Activated naive CD8-positive, alpha-beta T cell treated with anti-CD3 and anti-CD28 coated beads, Interleukin-2, amount 50 U/mL, for 24 hours (primary cell): ENCODE measurements around the gene ALX1.

Experiments
- ATAC-seq: fragments of 150-1000 bp; cut with Tn5 transposase; one replicate; pipeline ENCODE4 v1.10.0; 2021
- DNase-seq: peaks from one replicate; pipeline ENCODE4 v3.0.0; 2021
- H3K27ac Mint-ChIP-seq: one replicate; pipeline ENCODE4 v1.8.0; 2021; ENCODE audit warnings: mild to moderate bottlenecking, mixed read lengths
- H3K27me3 Mint-ChIP-seq: one replicate; pipeline ENCODE4 v1.8.0; 2021; ENCODE audit warnings: mixed read lengths
- H3K36me3 Mint-ChIP-seq: one replicate; pipeline ENCODE4 v1.8.0; 2021; ENCODE audit warnings: low read depth, mixed read lengths
- H3K4me1 Mint-ChIP-seq: one replicate; pipeline ENCODE4 v1.8.0; 2021; ENCODE audit warnings: mixed read lengths
- H3K4me3 Mint-ChIP-seq: one replicate; pipeline ENCODE4 v1.8.0; 2021; ENCODE audit warnings: mild to moderate bottlenecking, moderate library complexity, mixed read lengths
- H3K9me3 Mint-ChIP-seq: one replicate; pipeline ENCODE4 v1.8.0; 2021; ENCODE audit warnings: mixed read lengths

Gene ALX1

DNA sequence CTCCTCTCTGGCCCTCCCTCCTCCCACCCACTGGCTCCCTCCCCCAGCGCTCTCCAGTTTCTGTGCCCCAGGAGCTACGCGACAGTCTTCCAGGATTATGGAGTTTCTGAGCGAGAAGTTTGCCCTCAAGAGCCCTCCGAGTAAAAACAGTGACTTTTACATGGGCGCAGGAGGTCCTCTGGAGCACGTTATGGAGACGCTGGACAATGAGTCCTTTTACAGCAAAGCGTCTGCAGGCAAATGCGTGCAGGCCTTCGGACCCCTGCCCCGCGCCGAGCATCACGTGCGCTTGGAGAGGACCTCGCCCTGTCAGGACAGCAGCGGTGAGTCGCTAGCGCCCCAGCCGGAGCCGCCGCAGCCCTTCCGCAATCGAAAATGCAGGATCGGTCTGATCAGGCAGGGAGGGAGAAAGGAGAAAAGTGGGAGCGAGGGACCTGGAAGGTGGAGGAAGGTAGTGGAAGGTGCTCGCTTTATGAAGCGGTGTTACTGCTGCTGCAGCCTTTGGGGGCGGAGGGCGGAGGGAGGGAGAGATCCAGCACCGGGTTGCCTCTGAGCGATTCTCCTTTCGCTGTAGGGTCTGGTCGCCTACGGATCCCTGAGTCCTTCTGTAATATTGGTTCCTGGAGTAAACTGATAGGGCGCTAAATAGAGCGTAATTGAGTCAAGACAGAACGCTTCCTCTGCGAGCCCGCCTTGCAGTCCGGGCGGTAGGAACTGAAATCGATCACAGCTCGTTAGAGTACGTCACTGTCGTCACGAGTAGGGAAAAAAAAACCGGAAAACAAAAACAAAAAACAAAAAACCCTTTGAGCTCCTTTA is at the start of gene ALX1:
Gene ALX1 (plus strand): TSS at position 56 of the 819 bp plus-strand sequence. CDS start 42 bp downstream, at position 98.
- DNase-seq: no peak
- peaks cover 3% of the 10 kb centered on the region for H3K9me3 Mint-ChIP-seq
- ATAC-seq: no peak
- H3K4me3 Mint-ChIP-seq: peak within 1 kb of the TSS; percentile 57
- H3K4me1 Mint-ChIP-seq: peaks cover 6% of the 10 kb centered on the region
- no peak within 1 kb of the TSS for H3K27ac Mint-ChIP-seq
- peaks cover 61% of the 10 kb centered on the region for H3K27me3 Mint-ChIP-seq
- H3K36me3 Mint-ChIP-seq: no peaks in the 10 kb centered on the region

DNA sequence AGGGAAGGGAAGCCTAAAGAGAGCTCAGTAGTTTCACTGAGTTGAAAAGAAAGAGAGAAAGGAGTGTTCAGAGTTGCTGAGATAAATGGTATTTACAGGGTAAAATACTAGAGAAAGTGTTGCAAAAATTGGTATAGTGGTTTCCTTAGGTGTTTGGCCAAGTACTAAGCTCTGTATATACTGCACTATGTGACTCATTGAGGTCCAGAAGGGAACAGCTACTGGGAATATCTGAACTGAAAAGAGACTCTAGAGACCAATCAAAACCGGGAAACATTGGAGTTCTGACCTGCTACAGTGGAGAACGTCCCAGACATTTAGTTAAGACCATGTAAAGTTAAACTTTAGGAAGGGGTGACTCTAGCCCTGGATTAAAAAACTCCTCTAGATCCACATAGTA is 42.7 kb upstream of the ALX1 start:
- H3K27me3 Mint-ChIP-seq: no peaks in the 10 kb centered on the region
- no peak overlapping the region for H3K27ac Mint-ChIP-seq
- DNase-seq (no peak), ATAC-seq (no peak)
- H3K4me3 Mint-ChIP-seq: no peak overlapping the region
- no peaks in the 10 kb centered on the region for H3K36me3 Mint-ChIP-seq
- H3K9me3 Mint-ChIP-seq: no peaks in the 10 kb centered on the region
- H3K4me1 Mint-ChIP-seq: no peaks in the 10 kb centered on the region

DNA sequence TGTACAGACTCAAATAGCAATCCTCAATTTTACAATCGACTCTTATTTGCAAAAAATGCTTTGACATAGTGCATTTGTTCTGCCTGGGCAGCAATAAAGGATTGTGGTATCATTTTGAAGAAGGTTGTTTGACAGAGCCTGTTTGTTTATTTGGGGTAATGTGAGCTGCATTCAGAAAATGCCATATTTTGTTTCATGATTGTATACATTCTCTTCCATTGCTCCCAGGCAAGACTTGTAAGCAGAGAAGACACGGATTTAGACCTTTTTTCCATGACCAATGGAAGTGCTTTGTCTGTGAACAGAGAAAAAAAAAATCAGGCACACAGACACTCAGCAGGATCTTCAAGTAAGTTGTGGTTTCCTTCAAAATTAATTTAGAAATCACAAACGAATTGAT is 35.5 kb upstream of the ALX1 start:
- no peak overlapping the region for H3K4me3 Mint-ChIP-seq
- ATAC-seq (no peak), DNase-seq (no peak)
- no peaks in the 10 kb centered on the region for H3K36me3 Mint-ChIP-seq
- H3K9me3 Mint-ChIP-seq: no peaks in the 10 kb centered on the region
- no peaks in the 10 kb centered on the region for H3K27me3 Mint-ChIP-seq
- no peaks in the 10 kb centered on the region for H3K4me1 Mint-ChIP-seq
- H3K27ac Mint-ChIP-seq: no peak overlapping the region

DNA sequence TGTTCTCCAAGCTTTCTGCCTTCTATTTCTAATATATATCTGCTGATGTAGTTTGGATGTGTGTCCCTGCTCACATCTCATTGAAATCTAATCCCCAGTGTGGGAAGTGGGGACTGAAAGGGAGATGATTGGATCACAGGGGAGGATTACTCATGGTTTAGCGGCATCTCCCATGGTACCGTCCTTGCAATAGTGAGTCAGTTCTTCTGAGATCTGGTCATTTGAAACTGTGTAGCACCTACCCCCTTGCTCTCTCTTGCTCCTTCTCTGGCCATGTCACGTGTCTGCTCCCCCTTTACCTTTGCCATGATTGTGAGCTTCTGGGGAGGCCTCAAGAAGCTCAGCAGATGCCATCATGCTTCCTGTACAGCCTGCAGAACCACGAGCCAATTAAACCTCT is 26.2 kb upstream of the ALX1 start:
- Mint-ChIP-seq H3K9me3 (no peaks in the 10 kb centered on the region), H3K36me3 (no peaks in the 10 kb centered on the region), H3K27ac (no peak overlapping the region), H3K4me3 (no peak overlapping the region), H3K4me1 (no peaks in the 10 kb centered on the region), H3K27me3 (no peaks in the 10 kb centered on the region)
- DNase-seq (no peak), ATAC-seq (no peak)

DNA sequence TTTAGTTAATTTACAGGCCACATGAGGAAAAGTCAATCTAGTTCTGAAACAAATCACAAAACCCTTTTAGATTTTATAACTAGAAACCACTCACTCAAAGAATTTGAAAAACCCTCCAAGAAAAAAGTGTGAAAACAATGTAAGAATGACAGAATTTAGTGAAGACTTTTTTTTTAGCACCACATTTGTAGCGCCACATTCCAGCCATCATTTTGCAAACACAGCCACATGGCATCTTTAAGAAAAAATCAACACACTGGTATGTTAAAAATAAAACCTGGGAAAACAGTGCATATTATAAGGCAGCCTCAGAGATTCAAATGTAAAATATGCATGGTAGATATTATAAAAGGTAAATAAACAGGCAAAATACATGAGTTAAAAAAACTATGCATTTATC is 22.3 kb upstream of the ALX1 start:
- no peaks in the 10 kb centered on the region for H3K9me3 Mint-ChIP-seq
- H3K36me3 Mint-ChIP-seq: no peaks in the 10 kb centered on the region
- H3K4me1 Mint-ChIP-seq: no peaks in the 10 kb centered on the region
- H3K27ac Mint-ChIP-seq: no peak overlapping the region
- ATAC-seq: no peak
- no peak for DNase-seq
- no peaks in the 10 kb centered on the region for H3K27me3 Mint-ChIP-seq
- no peak overlapping the region for H3K4me3 Mint-ChIP-seq

DNA sequence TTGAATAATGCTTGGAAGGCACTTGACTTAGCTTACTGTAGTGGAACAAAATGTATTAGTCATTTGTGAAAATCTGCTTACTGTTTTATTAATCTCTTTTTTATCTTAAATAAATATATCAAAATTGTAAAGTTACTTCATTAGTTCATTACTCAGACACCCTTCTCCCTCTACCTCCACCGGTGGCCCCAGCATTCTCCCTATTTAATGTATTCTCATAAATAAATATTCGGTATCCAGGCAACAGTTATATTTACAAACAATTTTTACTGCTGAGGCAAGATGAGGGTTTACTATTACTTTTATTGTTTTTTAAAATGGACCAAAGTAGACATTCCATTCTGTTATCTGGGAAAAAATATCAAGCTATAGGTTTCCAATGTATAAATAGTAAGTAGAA is 19.6 kb upstream of the ALX1 start:
- Mint-ChIP-seq H3K4me1 (no peaks in the 10 kb centered on the region), H3K27ac (no peak overlapping the region), H3K27me3 (no peaks in the 10 kb centered on the region), H3K4me3 (no peak overlapping the region), H3K9me3 (no peaks in the 10 kb centered on the region), H3K36me3 (no peaks in the 10 kb centered on the region)
- DNase-seq: no peak
- ATAC-seq: no peak

DNA sequence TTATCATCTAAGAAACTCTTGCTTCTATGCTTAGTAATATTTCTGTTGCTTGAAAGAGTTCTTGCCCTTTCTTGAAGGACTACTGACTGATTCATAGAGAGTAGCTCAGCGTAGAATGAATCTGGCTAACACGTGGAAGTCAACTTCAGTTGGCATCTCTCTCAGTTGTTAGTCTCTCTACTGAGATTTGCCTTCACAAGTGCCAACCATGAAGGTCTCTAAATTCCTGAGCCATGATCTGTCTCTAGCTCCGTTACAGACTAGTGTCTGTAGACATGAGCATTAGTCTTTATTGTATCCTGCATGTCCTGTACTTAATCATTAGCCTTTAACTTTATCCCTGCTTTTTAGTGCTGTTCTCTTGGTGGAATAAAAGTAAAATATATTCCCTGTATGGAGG is 19.1 kb upstream of the ALX1 start:
- Mint-ChIP-seq H3K4me3 (no peak overlapping the region), H3K27me3 (no peaks in the 10 kb centered on the region), H3K4me1 (no peaks in the 10 kb centered on the region), H3K9me3 (no peaks in the 10 kb centered on the region), H3K36me3 (no peaks in the 10 kb centered on the region), H3K27ac (no peak overlapping the region)
- DNase-seq: no peak
- ATAC-seq: no peak

DNA sequence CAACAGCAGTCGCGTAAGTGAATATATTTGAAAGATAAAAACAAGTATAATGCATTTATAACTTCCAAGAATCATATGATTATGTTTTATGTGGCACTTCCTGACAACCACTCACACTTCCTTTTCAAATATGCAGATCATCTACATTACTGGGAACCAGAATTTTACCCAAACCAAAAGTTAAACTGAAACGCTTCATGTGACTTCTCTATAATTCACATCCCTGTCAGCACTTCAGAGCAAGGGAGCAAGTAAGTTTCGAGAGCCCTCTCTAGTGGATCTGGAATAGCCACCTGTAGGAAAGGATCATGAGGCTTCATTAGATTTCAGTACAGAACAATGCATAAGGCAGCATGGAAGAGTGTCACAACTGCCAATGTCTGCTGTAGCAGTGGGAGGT is 13.7 kb upstream of the ALX1 start:
- no peak for ATAC-seq

DNA sequence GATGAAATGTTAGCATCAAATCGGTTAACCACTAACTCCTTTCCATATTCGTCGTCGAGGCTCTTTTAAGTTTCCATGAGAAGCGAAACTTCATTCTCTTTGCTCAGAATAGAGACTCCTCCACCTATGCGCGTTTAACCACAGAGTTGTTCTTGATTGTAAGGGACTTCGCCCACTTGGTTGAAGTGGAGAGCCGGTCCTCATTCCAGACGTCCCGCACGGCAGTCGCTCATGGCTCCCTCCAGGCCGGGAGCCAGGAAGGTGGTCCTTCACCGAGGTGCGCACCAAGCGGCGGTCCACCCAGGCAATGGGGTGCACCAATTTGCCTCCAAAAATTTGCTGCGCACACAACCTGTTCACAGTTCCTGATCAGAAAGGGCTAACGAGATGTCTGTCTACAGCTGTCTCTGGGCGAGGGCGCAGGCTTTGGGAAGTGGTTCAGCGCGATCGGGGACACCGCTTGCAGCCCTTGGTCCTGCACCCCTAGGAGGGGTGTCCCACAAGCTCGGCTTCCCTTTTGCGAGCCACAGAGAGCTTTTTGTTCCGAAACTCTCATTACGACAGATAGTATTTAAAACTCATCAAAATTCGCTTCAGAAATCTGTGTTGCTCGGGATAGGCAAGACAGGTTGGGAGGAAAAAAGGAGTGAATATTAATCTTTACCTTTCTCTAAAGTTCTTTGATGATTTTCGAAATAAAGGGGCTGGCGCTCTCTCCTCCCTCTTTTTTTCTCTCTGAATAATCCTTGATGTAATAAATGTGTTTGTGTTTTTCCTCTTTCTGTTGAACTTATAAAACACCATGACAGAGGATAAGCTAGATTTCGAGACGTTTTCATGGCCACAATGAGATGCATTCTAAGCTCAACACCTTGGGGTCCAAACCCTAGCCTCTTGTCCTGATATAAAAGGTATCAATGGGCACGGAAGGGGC is 6.4 kb upstream of the ALX1 start:
- ATAC-seq: peak; percentile 40
- DNase-seq: no peak
- Mint-ChIP-seq H3K27me3 (peaks cover 43% of the 10 kb centered on the region), H3K4me1 (peaks cover 6% of the 10 kb centered on the region), H3K4me3 (no peak overlapping the region), H3K27ac (no peak overlapping the region), H3K9me3 (peaks cover 3% of the 10 kb centered on the region), H3K36me3 (no peaks in the 10 kb centered on the region)

More for the DNA sequence above, 13.7 kb upstream of the ALX1 start:
- H3K27me3 Mint-ChIP-seq: no peaks in the 10 kb centered on the region
- no peak overlapping the region for H3K27ac Mint-ChIP-seq
- H3K36me3 Mint-ChIP-seq: no peaks in the 10 kb centered on the region
- no peak for DNase-seq
- no peak overlapping the region for H3K4me3 Mint-ChIP-seq
- H3K4me1 Mint-ChIP-seq: no peaks in the 10 kb centered on the region
- H3K9me3 Mint-ChIP-seq: no peaks in the 10 kb centered on the region

DNA sequence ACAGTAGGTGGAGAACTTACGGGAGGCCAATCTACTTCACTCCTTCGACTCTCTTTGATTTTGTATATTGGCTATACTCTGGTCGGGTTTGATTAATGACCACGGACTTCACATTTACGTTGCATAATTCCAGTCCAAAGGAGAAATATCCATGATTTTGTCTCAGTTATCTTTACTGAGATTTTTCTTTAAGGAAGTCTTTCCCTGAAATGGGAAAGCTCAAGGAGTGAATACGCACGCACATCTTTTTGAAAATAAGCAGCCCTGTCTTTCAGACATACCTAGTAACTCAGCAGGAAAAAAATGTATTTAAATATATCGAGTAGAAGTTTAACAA is 5.7 kb upstream of the ALX1 start:
- peaks cover 46% of the 10 kb centered on the region for H3K27me3 Mint-ChIP-seq
- H3K9me3 Mint-ChIP-seq: peaks cover 3% of the 10 kb centered on the region
- DNase-seq: no peak

DNA sequence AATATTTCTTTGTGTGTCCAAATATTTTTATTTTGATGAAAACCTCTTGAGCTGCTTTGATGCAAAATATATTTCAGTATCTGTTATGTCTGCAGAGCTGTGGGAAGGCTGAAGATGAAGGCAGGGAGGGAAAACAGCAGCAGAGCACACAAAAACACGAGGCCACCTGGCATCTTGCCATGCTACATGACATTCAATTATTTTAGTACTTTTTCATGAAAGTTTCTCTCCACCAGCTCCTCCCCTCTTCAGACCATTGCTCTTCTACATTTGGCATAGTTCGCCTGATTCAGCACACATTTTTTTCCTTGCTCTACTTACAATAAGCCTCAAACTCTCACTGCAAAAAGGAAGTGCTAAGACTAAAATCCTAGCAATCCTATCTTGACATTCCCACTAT is 4.6 kb upstream of the ALX1 start:
- H3K27ac Mint-ChIP-seq: no peak overlapping the region
- H3K4me1 Mint-ChIP-seq: peaks cover 8% of the 10 kb centered on the region
- DNase-seq (no peak), ATAC-seq (no peak)
- H3K36me3 Mint-ChIP-seq: no peaks in the 10 kb centered on the region
- H3K27me3 Mint-ChIP-seq: peaks cover 55% of the 10 kb centered on the region
- no peak overlapping the region for H3K4me3 Mint-ChIP-seq
- peaks cover 3% of the 10 kb centered on the region for H3K9me3 Mint-ChIP-seq

More for the DNA sequence above, 5.7 kb upstream of the ALX1 start:
- Mint-ChIP-seq H3K27ac (no peak overlapping the region), H3K36me3 (no peaks in the 10 kb centered on the region), H3K4me3 (no peak overlapping the region), H3K4me1 (peaks cover 6% of the 10 kb centered on the region)
- no peak for ATAC-seq

DNA sequence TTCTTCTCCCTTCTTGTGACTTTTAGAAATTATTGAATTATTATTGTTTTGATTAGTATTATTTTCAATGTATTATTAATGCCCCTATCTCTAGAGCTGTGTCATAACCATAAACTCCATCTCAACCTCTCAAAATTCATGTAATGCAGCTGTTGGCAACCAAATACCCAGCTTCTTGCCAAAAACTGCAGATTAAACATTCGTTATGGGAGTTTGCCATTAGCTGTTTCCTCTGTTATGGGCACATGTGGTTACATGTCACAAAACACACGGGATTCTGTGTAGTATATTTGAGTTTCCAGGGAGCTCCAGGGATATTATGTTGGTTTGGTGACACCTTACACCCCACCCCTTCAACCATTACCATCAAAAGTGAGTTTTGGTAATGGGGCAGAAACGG is 2.8 kb upstream of the ALX1 start:
- H3K4me1 Mint-ChIP-seq: peaks cover 11% of the 10 kb centered on the region
- H3K9me3 Mint-ChIP-seq: peaks cover 3% of the 10 kb centered on the region
- H3K27me3 Mint-ChIP-seq: peaks cover 71% of the 10 kb centered on the region
- H3K4me3 Mint-ChIP-seq: no peak overlapping the region
- no peak overlapping the region for H3K27ac Mint-ChIP-seq
- ATAC-seq (no peak), DNase-seq (no peak)
- H3K36me3 Mint-ChIP-seq: no peaks in the 10 kb centered on the region

DNA sequence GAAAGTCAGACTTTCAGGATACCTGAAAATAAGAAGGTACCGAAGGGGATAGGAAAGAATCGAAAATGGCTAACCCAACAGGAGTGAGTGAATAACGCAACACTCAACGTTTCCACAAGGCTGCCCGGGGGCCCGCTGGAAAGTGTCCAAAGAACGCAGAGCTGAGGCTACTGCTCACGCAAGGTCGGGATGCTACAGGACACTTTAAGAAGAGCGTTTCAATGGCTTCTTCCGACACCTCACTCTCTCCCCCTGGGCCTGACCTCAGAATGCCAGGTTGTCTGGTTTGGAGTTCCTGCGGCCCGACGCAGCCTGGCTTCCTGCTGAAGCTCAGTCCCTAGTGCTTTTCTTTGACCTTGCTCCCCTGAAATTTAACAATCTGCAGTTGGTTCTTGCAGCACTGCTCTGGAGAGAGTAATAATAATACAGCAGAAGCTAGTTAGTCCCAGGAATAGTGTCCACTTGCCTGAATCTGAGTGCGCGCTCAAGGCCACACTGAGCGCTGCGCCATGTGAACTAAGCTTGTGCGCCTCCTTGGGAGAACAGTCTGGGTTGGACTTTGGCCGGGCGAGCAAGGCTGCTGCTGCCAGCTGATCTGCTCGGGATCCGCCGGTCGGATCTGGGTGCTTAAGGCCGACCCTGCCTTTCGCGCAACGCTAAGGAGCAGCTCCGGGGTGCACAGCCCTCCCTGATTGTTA is 2.0 kb upstream of the ALX1 start:
- H3K4me3 Mint-ChIP-seq: no peak overlapping the region
- ATAC-seq (no peak), DNase-seq (no peak)
- peaks cover 72% of the 10 kb centered on the region for H3K27me3 Mint-ChIP-seq
- H3K9me3 Mint-ChIP-seq: peaks cover 3% of the 10 kb centered on the region
- H3K4me1 Mint-ChIP-seq: peaks cover 10% of the 10 kb centered on the region
- no peaks in the 10 kb centered on the region for H3K36me3 Mint-ChIP-seq
- no peak overlapping the region for H3K27ac Mint-ChIP-seq

DNA sequence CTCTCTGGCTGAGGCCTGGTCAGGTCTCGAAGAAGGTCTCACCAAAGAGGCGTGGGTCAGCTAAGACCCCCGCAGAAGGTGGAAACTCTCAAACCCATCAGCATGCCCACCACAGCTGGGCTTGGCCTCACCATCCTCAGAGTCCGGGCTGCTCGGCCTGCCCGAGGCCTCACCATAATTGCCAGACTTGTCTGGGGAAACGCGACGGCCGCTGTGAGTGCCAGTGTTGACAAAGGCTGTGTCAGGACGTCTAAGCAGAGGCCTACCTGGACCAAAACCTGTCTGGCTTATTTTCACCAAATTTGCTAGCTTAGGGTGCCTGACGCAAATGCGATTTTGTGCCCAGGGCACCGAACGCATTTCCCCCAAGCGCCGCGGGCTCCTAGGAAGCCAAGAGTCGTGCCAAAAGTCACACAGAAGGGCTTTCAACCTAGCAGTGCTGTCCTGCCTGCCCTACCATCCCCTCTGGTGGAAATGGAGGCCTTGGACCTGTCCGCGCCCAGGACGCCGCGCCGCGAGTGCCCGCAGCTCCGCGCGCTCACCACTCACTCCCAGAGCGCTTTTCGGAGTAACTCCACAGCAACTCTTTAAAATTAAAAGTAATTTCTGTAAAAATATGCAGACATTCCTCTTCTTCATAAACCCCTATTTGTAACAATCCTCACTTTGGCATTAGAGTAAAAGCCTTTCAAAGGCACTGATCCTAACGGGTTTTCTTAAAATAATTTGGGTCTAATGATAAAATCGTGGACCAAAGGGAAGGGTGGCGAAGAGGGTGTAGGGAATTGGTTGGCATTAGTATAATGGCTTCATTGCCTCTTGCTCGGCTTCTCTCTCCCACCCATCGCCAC is 1.2 kb upstream of the ALX1 start:
- no peak for ATAC-seq
- H3K4me1 Mint-ChIP-seq: peaks cover 6% of the 10 kb centered on the region
- DNase-seq: no peak
- H3K36me3 Mint-ChIP-seq: no peaks in the 10 kb centered on the region
- peaks cover 69% of the 10 kb centered on the region for H3K27me3 Mint-ChIP-seq
- no peak overlapping the region for H3K4me3 Mint-ChIP-seq
- peaks cover 3% of the 10 kb centered on the region for H3K9me3 Mint-ChIP-seq
- no peak overlapping the region for H3K27ac Mint-ChIP-seq
